A204.1 (cell line): ENCODE data around the gene YEATS2.
"Not testable (repeated sequence)": the region's sequence is repeated elsewhere in the genome, so short reads cannot be mapped to it uniquely, and the experiment has no call there.

Experiments used
- FAIRE-seq: peaks from 2 replicates; lab custom pipeline; 2012; peaks lifted over from hg19 to GRCh38; lab: Jason Lieb, UNC

YEATS2 gene

GRCh38 chr3:183718012-183718411 is 20.4 kb downstream of the YEATS2 start:
- no peak for FAIRE-seq

- no peak for FAIRE-seq
These were observed 27.8 kb downstream of the YEATS2 start for GRCh38 chr3:183725387-183725786.

GRCh38 chr3:183728204-183728603 is 30.6 kb downstream of the YEATS2 start:
- FAIRE-seq = no peak

DNA sequence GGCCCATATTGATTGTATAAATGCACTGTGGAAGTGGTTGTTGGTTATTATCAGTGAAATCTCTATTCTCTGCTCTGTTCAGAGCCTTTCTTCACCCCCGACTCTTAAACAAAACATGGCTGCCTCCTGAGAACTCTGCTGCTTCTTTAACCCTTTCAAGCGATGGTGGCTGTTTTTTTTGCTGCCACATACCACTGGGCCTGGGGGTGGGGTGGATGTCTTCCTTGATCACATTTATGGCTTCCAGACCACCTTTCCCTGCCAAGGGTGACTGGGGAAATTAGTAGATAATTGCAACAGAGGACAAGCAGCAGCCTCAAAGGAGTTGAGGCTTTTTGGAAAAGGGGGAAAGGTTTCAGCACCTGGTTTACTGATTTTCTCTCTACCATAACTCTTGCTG is 32.8 kb downstream of the YEATS2 start:
- no peak for FAIRE-seq

DNA sequence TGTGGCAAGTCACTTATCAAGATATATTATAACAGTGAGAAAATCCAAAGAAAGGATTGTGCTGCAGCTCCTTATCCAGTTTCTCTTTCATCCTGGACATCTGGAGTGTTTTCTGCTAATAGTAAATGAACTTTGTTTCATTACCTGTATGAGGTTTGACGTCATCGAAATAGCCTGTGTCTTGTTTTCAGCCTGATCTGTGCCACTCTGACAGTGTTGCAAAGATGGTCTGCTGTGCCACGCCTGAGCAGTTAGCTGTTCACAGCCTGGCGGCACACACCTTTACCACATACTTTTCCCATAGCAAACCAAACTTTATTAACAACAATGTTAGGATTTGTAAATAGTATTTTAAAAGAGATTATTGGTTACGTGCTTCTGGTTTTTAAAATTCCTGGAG is 34.0 kb downstream of the YEATS2 start:
- FAIRE-seq = no peak

GRCh38 chr3:183733553-183733952 is 36.0 kb downstream of the YEATS2 start:
- no peak for FAIRE-seq

GRCh38 chr3:183734750-183735494 is 37.3 kb downstream of the YEATS2 start:
- FAIRE-seq = no peak

GRCh38 chr3:183737116-183737515 is 39.5 kb downstream of the YEATS2 start:
- FAIRE-seq = no peak

DNA sequence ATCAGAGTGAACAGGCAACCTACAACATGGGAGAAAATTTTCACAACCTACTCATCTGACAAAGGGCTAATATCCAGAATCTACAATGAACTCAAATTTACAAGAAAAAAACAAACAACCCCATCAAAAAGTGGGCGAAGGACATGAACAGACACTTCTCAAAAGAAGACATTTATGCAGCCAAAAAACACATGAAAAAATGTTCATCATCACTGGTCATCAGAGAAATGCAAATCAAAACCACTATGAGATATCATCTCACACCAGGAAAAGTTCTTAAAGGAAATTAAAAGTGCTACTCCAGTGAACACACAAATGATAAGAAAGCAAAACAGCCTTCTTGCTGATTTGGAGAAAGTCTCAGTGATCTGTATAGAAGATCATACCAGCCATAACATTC is 42.6 kb downstream of the YEATS2 start:
- FAIRE-seq = not testable (repeated sequence)

DNA sequence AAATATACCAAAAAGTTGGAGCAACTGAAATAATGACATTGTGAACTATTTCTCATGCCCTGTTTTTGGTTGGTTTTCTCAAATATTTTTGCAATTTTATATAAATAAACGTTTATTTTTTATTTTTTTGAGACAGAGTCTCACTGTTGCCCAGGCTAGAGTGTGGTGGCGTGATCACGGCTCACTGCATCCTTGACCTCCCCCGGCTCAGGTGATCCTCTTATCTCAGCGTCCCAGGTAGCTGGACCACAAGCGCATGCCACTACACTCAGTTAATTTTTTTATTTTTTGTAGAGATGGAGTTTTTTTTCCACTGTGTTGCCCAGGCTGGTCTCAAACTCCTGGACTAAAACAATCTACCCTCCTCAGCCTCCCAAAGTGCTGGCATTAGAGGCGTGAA is 45.6 kb downstream of the YEATS2 start:
- FAIRE-seq = no peak

DNA sequence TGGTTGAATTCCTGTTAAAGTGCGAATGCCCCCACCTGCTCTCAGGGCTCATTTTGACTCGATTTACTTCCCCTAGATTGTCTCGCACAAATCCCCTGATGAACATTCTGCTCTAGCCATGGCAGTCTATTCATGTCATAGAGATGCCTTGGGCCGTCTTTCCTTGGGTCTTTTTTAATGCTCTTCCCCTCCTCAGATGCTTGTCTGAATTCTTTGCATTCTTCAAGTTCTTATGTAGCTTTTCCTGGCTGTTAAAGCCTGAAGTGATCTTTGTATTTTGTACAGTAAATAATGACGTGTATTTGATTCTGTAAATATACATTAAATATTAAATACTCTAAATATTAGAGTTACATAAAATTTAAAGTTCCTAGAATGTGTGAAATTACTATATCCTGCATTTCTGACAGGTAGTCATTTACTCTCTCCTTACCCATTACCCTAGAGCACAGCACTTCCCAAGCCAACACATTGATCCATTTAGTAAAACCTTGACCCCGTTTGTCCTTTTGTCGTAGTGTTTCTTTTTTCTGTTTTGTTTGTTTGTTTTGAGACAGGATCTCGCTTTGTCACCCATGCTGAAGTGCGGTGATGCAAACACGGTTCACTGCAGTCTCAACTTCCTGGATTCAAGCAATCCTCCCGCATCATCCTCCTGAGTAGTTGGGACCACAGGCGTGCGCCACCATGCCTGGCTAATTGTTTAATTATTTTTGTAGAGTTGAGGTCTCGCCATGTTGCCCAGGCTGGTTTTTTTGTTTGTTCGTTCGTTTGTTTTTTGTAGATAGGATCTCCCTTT is 47.9 kb downstream of the YEATS2 start:
- no peak for FAIRE-seq

DNA sequence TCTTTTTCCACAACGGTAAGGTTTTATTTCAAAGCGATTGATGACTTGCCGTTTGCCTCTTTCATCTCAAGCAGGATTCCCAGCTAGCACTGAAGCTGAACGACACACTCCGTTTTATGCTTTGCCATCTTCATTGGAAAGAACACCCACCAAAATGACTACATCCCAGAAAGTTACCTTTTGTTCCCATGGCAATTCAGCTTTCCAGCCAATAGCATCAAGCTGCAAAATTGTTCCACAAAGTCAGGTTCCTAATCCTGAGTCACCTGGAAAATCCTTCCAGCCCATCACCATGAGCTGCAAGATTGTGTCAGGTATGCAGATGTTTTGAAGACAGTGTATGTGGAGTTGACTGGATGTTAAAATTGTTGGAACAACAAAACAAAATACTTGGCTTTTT is 56.5 kb downstream of the YEATS2 start:
- no peak for FAIRE-seq

DNA sequence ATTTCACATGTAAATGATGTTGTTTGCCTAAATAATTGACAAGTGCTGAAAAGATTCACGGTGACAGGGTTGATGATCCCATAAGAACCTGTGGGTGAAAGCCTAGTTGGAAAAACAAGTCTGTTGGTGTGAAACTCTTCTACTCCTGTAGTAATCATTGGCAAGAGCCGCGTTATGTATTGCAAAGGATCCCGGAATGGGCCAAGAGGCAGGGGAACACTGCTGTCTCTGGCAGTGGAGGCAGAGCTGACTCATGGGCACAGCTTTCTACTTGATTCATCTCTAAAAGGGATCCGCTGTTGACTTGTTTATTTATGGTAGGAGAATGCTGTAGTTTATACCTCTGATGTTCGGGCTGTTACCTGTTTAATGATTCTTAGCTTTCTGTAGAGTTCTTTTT is 64.7 kb downstream of the YEATS2 start:
- no peak for FAIRE-seq

DNA sequence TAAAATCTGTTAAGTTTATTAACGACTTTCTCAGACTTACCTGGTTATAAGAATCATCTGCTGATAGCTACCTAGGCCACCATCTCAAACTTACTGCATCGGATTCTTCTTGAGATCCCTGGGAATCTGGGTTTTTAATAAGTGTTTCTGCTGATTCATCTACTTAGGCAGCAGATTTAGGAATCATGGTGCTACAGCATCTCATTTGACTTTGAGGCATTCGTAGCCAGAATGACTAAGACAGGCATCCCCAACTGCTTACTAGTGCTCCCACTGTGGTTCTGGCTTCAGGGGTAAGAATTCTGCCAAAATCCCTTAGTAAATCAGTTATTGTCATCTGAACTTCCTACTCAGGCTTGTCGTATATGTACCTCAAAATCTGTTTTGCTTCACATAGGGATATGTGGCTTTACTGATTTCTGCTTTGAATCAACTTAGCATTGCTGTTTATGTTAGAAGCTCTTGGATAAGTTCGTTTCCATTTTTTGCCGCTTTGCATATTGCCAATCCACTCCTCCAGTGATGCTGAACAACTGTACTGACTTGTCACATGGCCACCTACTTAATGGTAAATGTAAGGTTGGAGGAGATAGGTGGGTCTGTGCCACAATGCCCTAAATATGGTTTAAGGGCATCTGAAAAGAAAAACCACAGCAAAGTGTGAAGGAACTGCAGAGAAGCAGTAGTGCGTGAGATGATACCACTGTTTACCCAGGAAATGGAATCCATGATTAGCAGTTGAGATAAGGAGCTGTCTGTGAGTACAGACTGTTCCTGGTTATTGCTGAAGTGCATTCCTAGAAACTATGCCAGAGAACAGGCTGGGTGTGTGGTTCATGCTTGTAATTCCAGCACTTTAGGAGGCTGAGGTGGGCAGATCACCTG is 67.5 kb downstream of the YEATS2 start:
- no peak for FAIRE-seq

- FAIRE-seq = no peak
These were observed 68.5 kb downstream of the YEATS2 start for GRCh38 chr3:183766107-183766506.

DNA sequence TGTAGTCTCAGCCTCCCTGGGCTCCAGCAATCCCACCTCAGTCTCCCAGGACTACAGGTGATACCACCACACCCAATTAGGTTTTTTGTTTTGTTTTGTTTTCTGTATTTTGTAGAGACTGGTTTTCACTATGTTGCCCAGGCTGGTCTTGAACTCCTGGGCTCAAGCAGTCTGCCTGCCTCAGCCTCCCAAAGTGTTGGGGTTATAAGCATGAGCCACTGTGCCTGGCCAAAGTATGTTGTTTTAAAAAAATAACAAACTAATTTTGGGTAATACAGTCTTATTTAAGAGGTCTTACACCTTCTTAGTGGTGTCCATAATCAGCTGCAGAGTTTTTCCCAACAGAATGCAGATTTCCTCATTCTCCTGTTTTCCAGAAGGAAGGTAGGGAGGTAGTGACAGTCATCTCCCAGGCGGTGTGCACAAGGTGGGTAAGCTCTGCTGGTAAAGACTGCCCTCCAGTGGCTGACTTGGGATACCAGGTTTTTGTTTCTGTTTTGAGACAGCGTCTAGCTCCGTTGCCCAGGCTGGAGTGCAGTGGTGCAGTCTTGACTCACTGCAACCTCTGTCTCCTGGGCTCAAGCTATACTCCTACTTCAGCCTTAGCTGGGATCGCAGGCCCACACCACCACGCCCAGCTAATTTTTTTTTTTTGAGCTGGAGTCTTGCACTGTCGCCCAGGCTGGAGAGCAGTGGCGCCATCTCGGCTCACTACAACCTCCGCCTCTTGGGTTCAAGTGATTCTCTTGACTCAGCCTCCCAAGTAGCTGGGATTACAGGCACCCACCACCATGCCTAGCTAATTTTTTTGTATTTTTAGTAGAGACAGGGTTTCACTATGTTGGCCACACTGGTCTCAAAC is 69.4 kb downstream of the YEATS2 start:
- no peak for FAIRE-seq

DNA sequence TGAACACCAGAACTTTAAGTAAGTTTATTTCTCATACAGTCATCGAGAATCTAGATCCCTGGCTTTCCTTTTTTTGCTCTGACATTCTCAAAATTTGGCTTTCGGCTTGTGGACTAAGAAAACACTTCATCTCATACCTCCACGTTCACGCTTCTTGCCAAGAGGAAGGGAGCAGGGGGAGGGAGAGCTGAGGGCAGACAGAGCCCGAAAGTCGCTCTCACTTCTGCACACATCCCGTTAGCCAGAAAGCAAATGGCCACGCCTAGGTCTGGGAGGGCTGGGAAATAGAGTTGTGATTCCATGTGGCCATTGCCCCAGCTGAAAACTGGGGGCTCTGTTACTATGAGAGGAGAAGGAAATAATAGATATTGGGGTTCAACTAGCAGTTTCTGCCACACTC is 70.5 kb downstream of the YEATS2 start:
- FAIRE-seq = no peak

DNA sequence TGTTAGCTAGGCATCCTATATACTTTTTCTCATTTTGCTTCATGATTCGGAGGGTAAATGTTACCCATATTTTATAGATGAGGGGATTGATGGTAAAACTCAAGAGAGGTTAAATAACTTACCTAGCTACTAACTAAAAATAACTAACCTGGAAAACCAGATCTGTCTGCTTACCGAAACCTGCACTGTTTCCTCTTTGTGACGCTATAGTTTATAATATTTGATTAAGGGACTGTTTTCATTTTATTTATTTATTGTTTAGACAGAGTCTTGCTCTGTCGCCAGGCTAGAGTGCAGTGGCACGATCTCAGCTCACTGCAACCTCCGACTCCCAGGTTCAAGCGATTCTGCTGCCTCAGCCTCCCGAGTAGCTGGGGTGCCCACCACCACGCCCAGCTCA is 71.9 kb downstream of the YEATS2 start:
- no peak for FAIRE-seq

- FAIRE-seq = no peak
These were observed 77.0 kb downstream of the YEATS2 start for GRCh38 chr3:183774631-183775030.

DNA sequence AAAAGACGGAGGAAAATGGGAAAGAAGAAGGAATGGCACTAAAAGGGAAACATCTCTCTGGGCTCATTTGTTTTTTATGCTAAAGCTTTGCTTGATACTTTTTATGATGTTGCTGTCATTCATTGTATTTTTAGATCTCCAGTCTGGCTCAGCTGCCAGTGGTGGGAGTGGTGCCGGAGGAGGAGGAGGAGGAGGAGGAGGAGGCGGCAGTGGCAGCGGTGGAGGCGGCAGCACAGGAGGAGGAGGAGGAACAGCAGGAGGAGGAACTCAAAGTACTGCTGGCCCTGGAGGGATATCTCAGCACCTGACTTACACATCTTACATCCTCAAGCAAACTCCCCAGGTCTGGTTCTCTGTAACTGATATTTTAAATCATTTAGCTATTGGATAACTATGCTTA is 78.2 kb downstream of the YEATS2 start:
- FAIRE-seq = no peak

DNA sequence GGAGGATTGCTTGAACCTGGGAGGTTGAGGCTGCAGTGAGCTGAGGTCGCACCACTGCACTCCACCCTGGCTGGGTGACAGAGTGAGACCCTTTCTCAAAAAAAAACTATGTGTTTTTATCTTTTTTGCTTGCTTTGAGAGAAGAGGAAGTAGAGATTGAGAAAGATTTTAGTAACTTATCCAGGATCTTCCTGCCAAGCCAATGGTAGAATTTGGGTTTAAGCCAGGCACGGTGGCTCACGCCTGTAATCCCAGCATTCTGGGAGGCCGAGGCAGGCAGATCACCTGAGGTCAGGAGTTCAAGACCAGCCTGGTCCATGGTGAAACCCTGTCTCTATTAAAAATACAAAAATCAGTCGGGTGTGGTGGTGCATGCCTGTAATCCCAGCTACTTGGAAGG is 78.9 kb downstream of the YEATS2 start:
- FAIRE-seq = not testable (repeated sequence)
